AG04450 (cell line): Measurements from ENCODE around the gene PAPPA2. TPM values are rescaled to one million over a fixed set of nuclear protein-coding genes. Genes with fewer than 3 reads are reported as not detected.

Experiments used
- CTCF ChIA-PET: fragments of 300-600, 350-600 bp; formaldehyde crosslinking; extraction: SDS; loops from one replicate; lab custom pipeline; 2022; ENCODE audit warnings: antibody characterized with exemption, inconsistent platforms; lab: Charles Lee
- POLR2A ChIA-PET: fragments of 350-600 bp; formaldehyde crosslinking; extraction: SDS; loops from one replicate; lab custom pipeline; 2021; ENCODE audit warnings: antibody characterized with exemption, inconsistent platforms; lab: Yijun Ruan, JAX
- DNase-seq: peaks from one replicate; pipeline ENCODE4 v3.0.0-alpha.2; 2011; ENCODE audit warnings: low read depth, low spot score
- H3K27ac ChIP-seq: one replicate; pipeline ENCODE4 v1.5.1; 2012; ENCODE audit warnings: low read depth, low read length, control low read depth
- H3K27me3 ChIP-seq: one replicate; pipeline ENCODE4 v1.6.0; 2012; ENCODE audit warnings: low read length; ENCODE audit not compliant: control insufficient read depth, insufficient read depth
- H3K4me3 ChIP-seq: 2 replicates; pipeline ENCODE4 v1.5.1; 2011; ENCODE audit warnings: mild to moderate bottlenecking, low read depth, low read length, control low read depth
- H3K9me3 ChIP-seq: 2 replicates; pipeline ENCODE4 v1.5.1; 2012; ENCODE audit warnings: low read length; ENCODE audit not compliant: control insufficient read depth, insufficient read depth
- polyA plus RNA-seq: library from polyadenylated mRNA; depleted of rRNA; stranded (reverse); fragments of >200 nt; gene quantifications from 2 replicates; pipeline ENCODE4 v1.2.3, GENCODE V29; 2011
- TF ChIP-seq, protein P1 (sequence below): IDR thresholded peaks from 2 replicates; pipeline ENCODE4 v1.5.1; 2011; ENCODE audit warnings: low read depth, low read length, control low read depth, inconsistent platforms

The PAPPA2 gene
- polyA plus RNA-seq, 1 experiment, result 0.29 TPM

DNA sequence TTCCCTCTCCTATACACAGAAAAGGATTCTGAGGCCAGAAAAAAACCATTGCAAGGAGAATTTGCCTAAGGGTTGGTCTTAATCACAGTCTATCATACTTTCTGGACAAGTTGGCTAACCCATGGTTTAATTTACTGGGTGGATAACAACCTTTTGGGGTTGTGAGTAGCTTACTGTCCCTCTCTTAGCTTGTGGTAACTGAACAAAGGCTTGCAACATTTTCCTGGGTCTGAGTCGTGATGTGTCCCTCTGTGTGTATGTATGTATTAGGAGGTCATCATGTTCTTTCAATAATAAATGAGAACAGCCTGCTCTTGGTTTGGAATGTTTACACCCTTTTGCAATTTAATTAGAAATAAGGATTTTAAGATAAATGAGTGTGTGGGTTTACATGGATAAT is 36.7 kb downstream of the PAPPA2 start:
- ChIA-PET POLR2A (no interaction called here), CTCF (no interaction called here)
- TF ChIP-seq, protein P1, sequence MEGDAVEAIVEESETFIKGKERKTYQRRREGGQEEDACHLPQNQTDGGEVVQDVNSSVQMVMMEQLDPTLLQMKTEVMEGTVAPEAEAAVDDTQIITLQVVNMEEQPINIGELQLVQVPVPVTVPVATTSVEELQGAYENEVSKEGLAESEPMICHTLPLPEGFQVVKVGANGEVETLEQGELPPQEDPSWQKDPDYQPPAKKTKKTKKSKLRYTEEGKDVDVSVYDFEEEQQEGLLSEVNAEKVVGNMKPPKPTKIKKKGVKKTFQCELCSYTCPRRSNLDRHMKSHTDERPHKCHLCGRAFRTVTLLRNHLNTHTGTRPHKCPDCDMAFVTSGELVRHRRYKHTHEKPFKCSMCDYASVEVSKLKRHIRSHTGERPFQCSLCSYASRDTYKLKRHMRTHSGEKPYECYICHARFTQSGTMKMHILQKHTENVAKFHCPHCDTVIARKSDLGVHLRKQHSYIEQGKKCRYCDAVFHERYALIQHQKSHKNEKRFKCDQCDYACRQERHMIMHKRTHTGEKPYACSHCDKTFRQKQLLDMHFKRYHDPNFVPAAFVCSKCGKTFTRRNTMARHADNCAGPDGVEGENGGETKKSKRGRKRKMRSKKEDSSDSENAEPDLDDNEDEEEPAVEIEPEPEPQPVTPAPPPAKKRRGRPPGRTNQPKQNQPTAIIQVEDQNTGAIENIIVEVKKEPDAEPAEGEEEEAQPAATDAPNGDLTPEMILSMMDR, result no peak
- H3K27me3 ChIP-seq, result no peaks in the 10 kb centered on the region
- H3K9me3 ChIP-seq, result no peaks in the 10 kb centered on the region
- H3K4me3 ChIP-seq, result no peak overlapping the region
- DNase-seq, result no peak
- H3K27ac ChIP-seq, result no peak overlapping the region

DNA sequence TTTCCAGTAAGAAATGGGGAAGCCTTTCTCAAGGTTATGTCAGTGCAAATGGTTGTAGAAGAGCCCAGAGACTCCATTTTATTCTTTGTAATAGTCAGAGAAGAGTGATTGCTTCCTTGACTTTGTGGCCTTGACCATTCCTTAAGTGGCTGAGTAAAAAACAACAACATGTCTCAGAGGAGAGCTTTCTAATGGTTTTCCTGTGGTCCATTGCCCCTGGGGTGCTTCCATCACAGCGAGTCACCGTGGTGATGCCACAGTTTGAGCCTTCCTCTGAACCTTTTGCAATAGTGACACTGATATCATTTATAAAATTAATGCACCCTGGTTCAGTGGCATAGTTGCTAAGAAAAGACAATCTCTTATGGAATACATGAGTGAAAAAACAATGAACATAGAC is 38.6 kb downstream of the PAPPA2 start:
- Histone ChIP-seq H3K27ac (no peak overlapping the region), H3K9me3 (no peaks in the 10 kb centered on the region), H3K4me3 (no peak overlapping the region), H3K27me3 (no peaks in the 10 kb centered on the region)
- no peak for DNase-seq
- CTCF ChIA-PET, result no interaction called here
- POLR2A ChIA-PET, result no interaction called here
- TF ChIP-seq, protein P1, result no peak

DNA sequence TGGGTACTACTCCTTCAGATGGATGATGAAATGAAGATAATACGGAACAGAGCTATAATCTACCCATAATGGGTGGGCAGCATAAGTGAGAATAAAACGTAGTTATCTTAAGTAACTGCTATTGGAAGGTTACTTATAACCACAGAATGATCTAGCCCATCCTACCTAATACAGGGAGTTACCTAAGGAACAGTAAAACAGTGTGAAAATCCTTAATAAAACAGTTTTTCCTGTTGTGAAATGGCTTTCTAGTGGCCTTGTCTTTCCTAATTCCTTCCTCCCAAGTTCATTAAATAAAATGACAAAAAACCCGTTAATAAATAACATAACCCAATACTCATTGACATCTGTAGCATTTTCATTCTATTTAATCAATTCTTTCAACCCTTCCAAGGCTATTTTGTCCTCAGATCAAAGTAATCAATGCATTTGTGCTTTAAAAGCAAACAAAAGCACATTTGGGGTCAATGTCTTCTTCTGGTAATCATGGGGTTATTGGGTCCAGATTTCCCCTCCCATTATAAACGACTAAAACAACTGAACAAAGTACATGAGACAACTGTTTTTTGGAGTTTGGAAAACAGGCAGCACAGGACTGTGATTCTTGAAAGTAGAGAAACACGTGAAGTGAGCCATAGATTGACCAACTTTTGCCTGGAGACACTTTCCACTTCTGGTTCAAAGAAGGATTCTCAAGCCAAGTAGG is 42.0 kb downstream of the PAPPA2 start:
- TF ChIP-seq, protein P1, result no peak

DNA sequence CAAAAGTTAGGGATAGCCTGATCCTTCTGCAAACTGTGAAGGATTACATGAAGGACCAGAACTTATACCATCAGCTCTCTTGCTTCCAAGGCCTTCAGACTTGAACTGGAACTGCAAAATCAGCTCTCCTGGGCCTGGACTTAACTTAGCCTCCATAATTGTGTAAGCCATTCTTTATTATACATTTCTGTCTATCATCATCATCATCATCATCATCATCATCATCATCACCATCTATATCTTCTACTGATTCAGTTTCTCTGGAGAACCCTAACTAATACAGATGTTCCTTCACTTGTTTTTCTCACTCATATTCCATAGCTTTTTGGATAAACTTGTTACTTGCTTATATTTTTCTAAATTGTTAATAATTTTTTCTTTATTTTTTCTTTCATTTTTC is 50.0 kb downstream of the PAPPA2 start:
- Histone ChIP-seq H3K9me3 (no peaks in the 10 kb centered on the region), H3K27me3 (no peaks in the 10 kb centered on the region), H3K4me3 (no peak overlapping the region), H3K27ac (no peak overlapping the region)
- TF ChIP-seq, protein P1, result no peak
- ChIA-PET POLR2A (no interaction called here), CTCF (no interaction called here)
- DNase-seq, result no peak

More for the DNA sequence above, 42.0 kb downstream of the PAPPA2 start:
- POLR2A ChIA-PET, result no interaction called here
- CTCF ChIA-PET, result no interaction called here
- Histone ChIP-seq H3K27ac (no peak overlapping the region), H3K4me3 (no peak overlapping the region), H3K27me3 (no peaks in the 10 kb centered on the region), H3K9me3 (no peaks in the 10 kb centered on the region)
- DNase-seq, result no peak

DNA sequence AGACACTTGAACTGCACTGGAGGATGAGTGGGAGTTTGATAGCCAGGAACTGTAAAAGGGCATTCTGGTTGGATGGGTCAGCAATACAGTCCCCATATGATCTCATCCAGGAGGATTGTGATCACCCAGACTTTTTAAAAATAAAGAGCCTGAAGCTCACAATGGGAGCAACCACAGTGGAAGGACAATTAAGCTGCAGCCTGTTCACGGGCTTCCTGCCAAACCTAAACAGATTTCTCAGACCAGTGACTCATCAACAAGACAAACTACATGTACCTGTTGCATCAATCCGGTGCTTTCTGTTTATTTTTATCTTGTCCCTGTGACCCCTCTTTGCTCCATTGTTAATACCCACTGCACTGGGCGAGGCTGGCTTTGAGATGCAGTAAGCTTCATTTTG is 52.3 kb downstream of the PAPPA2 start:
- CTCF ChIA-PET, result no interaction called here
- POLR2A ChIA-PET, result no interaction called here
- TF ChIP-seq, protein P1, result no peak
- Histone ChIP-seq H3K4me3 (no peak overlapping the region), H3K27me3 (no peaks in the 10 kb centered on the region), H3K9me3 (no peaks in the 10 kb centered on the region), H3K27ac (no peak overlapping the region)
- DNase-seq, result no peak
